ENCODE data around the gene CABP7.

The CABP7 gene

GRCh38 chr22:29690476-29690875, 29.3 kb upstream of the CABP7 start:
- Histone ChIP-seq H3K9me3 (no peaks in the 10 kb centered on the region), H4K20me1 (peaks cover 29% of the 10 kb centered on the region; the same call in 1 of the 2 replicates), H3K27ac (no peak overlapping the region), H3K27me3 (no peaks in the 10 kb centered on the region), H3K4me1 (peaks cover 57% of the 10 kb centered on the region), H3K4me2 (peak overlapping the region; percentile 19; the same call in 1 of the 2 replicates), H3K36me3 (peaks cover 87% of the 10 kb centered on the region), H3K9ac (no peak overlapping the region), H3K4me3 (no peak overlapping the region)
- no peak for TF ChIP-seq Cebpa-rat (IDR thresholded peaks at IDR 0.05)

GRCh38 chr22:29691636-29692326, 28.0 kb upstream of the CABP7 start:
- Histone ChIP-seq H3K27me3 (no peaks in the 10 kb centered on the region), H4K20me1 (peaks cover 29% of the 10 kb centered on the region; the same call in 1 of the 2 replicates), H3K9me3 (no peaks in the 10 kb centered on the region), H3K4me3 (no peak overlapping the region), H3K36me3 (peaks cover 80% of the 10 kb centered on the region), H3K27ac (peak overlapping the region; percentile 23; the same call in 1 of the 2 replicates), H3K4me1 (peaks cover 69% of the 10 kb centered on the region), H3K9ac (peak overlapping the region; percentile 51; the same call in 1 of the 2 replicates), H3K4me2 (peak overlapping the region; percentile 65)
- TF ChIP-seq Cebpa-rat (IDR thresholded peaks at IDR 0.05): no peak

GRCh38 chr22:29692327-29692640, 27.5 kb upstream of the CABP7 start:
- no peak for TF ChIP-seq Cebpa-rat (IDR thresholded peaks at IDR 0.05)
- peak overlapping the region; percentile 4; the same call in 1 of the 2 replicates for H3K4me3 ChIP-seq
- H3K36me3 ChIP-seq: peaks cover 75% of the 10 kb centered on the region
- peaks cover 74% of the 10 kb centered on the region for H3K4me1 ChIP-seq
- peaks cover 29% of the 10 kb centered on the region; the same call in 1 of the 2 replicates for H4K20me1 ChIP-seq
- peak overlapping the region; percentile 51; the same call in 1 of the 2 replicates for H3K9ac ChIP-seq
- H3K27ac ChIP-seq: peak overlapping the region; percentile 62
- H3K9me3 ChIP-seq: no peaks in the 10 kb centered on the region
- peak overlapping the region; percentile 65 for H3K4me2 ChIP-seq
- no peaks in the 10 kb centered on the region for H3K27me3 ChIP-seq

- H3K36me3 ChIP-seq: peaks cover 66% of the 10 kb centered on the region
- H3K27me3 ChIP-seq: no peaks in the 10 kb centered on the region
These were observed 26.6 kb upstream of the CABP7 start for GRCh38 chr22:29693161-29693560.

GRCh38 chr22:29693671-29694070, 26.1 kb upstream of the CABP7 start:
- H3K27ac ChIP-seq: no peak overlapping the region; the same call in 1 of the 2 replicates
- H3K9ac ChIP-seq: no peak overlapping the region
- H4K20me1 ChIP-seq: peaks cover 15% of the 10 kb centered on the region; the same call in 1 of the 2 replicates
- H3K4me3 ChIP-seq: no peak overlapping the region
- TF ChIP-seq Cebpa-rat (IDR thresholded peaks at IDR 0.05): no peak
- H3K4me2 ChIP-seq: no peak overlapping the region; the same call in 1 of the 2 replicates
- H3K36me3 ChIP-seq: peaks cover 61% of the 10 kb centered on the region
- H3K9me3 ChIP-seq: no peaks in the 10 kb centered on the region
- no peaks in the 10 kb centered on the region for H3K27me3 ChIP-seq
- H3K4me1 ChIP-seq: peaks cover 84% of the 10 kb centered on the region

More at GRCh38 chr22:29693161-29693560, 26.6 kb upstream of the CABP7 start:
- Histone ChIP-seq H3K9ac (no peak overlapping the region), H3K9me3 (no peaks in the 10 kb centered on the region), H3K4me2 (peak overlapping the region; percentile 65; the same call in 1 of the 2 replicates), H3K4me3 (no peak overlapping the region), H3K27ac (no peak overlapping the region; the same call in 1 of the 2 replicates), H4K20me1 (peaks cover 20% of the 10 kb centered on the region; the same call in 1 of the 2 replicates), H3K4me1 (peaks cover 83% of the 10 kb centered on the region)
- no peak for TF ChIP-seq Cebpa-rat (IDR thresholded peaks at IDR 0.05)

GRCh38 chr22:29695129-29695926, 24.5 kb upstream of the CABP7 start:
- no peaks in the 10 kb centered on the region for H3K9me3 ChIP-seq
- peaks cover 88% of the 10 kb centered on the region for H3K4me1 ChIP-seq
- H4K20me1 ChIP-seq: peaks cover 15% of the 10 kb centered on the region; the same call in 1 of the 2 replicates
- H3K4me2 ChIP-seq: peak overlapping the region; percentile 97
- peak overlapping the region; percentile 68 for H3K27ac ChIP-seq
- no peak for TF ChIP-seq Cebpa-rat (IDR thresholded peaks at IDR 0.05)
- H3K27me3 ChIP-seq: no peaks in the 10 kb centered on the region
- peaks cover 55% of the 10 kb centered on the region for H3K36me3 ChIP-seq
- H3K4me3 ChIP-seq: no peak overlapping the region
- H3K9ac ChIP-seq: peak overlapping the region; percentile 3; the same call in 1 of the 2 replicates

- Histone ChIP-seq H3K4me2 (peak overlapping the region; percentile 97), H3K4me3 (no peak overlapping the region), H3K27me3 (no peaks in the 10 kb centered on the region), H3K36me3 (peaks cover 28% of the 10 kb centered on the region), H4K20me1 (no peaks in the 10 kb centered on the region), H3K4me1 (peaks cover 88% of the 10 kb centered on the region), H3K9me3 (no peaks in the 10 kb centered on the region), H3K27ac (peak overlapping the region; percentile 6; the same call in 1 of the 2 replicates), H3K9ac (no peak overlapping the region)
- no peak for TF ChIP-seq Cebpa-rat (IDR thresholded peaks at IDR 0.05)
These were observed 21.8 kb upstream of the CABP7 start for GRCh38 chr22:29697853-29698598.

- no peaks in the 10 kb centered on the region for H3K9me3 ChIP-seq
- no peaks in the 10 kb centered on the region for H3K27me3 ChIP-seq
- TF ChIP-seq Cebpa-rat (IDR thresholded peaks at IDR 0.05): no peak
- peak overlapping the region; percentile 97 for H3K4me2 ChIP-seq
- peaks cover 6% of the 10 kb centered on the region for H3K36me3 ChIP-seq
- no peaks in the 10 kb centered on the region for H4K20me1 ChIP-seq
- H3K4me3 ChIP-seq: peak overlapping the region; percentile 39
- H3K4me1 ChIP-seq: peaks cover 97% of the 10 kb centered on the region
- H3K27ac ChIP-seq: peak overlapping the region; percentile 91
- H3K9ac ChIP-seq: peak overlapping the region; percentile 73; the same call in 1 of the 2 replicates
These were observed 19.4 kb upstream of the CABP7 start for GRCh38 chr22:29700206-29700899.

GRCh38 chr22:29700900-29701154, 19.0 kb upstream of the CABP7 start:
- no peaks in the 10 kb centered on the region for H4K20me1 ChIP-seq
- TF ChIP-seq Cebpa-rat (IDR thresholded peaks at IDR 0.05): no peak
- no peaks in the 10 kb centered on the region for H3K27me3 ChIP-seq
- H3K9ac ChIP-seq: peak overlapping the region; percentile 73; the same call in 1 of the 2 replicates
- peak overlapping the region; percentile 39 for H3K4me3 ChIP-seq
- peak overlapping the region; percentile 97 for H3K4me2 ChIP-seq
- peaks cover 97% of the 10 kb centered on the region for H3K4me1 ChIP-seq
- no peaks in the 10 kb centered on the region for H3K9me3 ChIP-seq
- peak overlapping the region; percentile 91 for H3K27ac ChIP-seq
- H3K36me3 ChIP-seq: peaks cover 2% of the 10 kb centered on the region

Measured in BLaER1 (cell line).